ENCODE measurements around the gene TMEM212. TPM values are rescaled to one million over a fixed set of nuclear protein-coding genes. Genes with fewer than 3 reads are reported as not detected.
A peak's percentile ranks its signal among the peaks of the same experiment; 100 is the strongest.

The TMEM212 gene
- total and polyA plus RNA-seq, 2 of the 13 experiments (the other 11 are each of a cell fraction or from before 2014, with no cell fraction given), result not detected

GRCh38 chr3:171809861-171810628 lies 33.1 kb upstream of the TMEM212 start, which contains the start of gene PLD1 (continued):
- TF ChIP-seq HOXA3 (CRISPR knock-in tag; IDR thresholded peaks at IDR 0.05) (peak; percentile 62; the same call in 1 of the 2 replicates), FIP1L1 (IDR thresholded peaks at IDR 0.05; ENCODE audit: borderline replicate concordance, insufficient read depth, low read depth, low read length) (no peak), PITX1 (CRISPR knock-in tag; IDR thresholded peaks at IDR 0.05) (peak; percentile 62), ZNF784 (CRISPR knock-in tag; IDR thresholded peaks at IDR 0.05; ENCODE audit: borderline replicate concordance) (no peak), FUBP1 (CRISPR knock-in tag; IDR thresholded peaks at IDR 0.05; ENCODE audit: borderline replicate concordance) (no peak), MZF1 (CRISPR knock-in tag; IDR thresholded peaks at IDR 0.05; ENCODE audit: borderline replicate concordance) (no peak; the same call in 1 of the 2 replicates), TRIM24 (CRISPR knock-in tag; IDR thresholded peaks at IDR 0.05) (no peak), ATAD3A (CRISPR knock-in tag; IDR thresholded peaks at IDR 0.05) (no peak), HNF1B (CRISPR knock-in tag; IDR thresholded peaks at IDR 0.05) (no peak; the same call in 1 of the 2 replicates), SAFB2 (CRISPR knock-in tag; IDR thresholded peaks at IDR 0.05; ENCODE audit: borderline replicate concordance, low read depth) (no peak; the same call in 1 of the 2 replicates), IRF9 (CRISPR knock-in tag; IDR thresholded peaks at IDR 0.05; ENCODE audit: borderline replicate concordance) (peak; percentile 72), ZNF556 (CRISPR knock-in tag; IDR thresholded peaks at IDR 0.05; ENCODE audit: borderline replicate concordance) (peak; percentile 79; the same call in 1 of the 2 replicates), ZBTB2 (CRISPR knock-in tag; IDR thresholded peaks at IDR 0.05; ENCODE audit: low read depth) (no peak; the same call in 1 of the 2 replicates), ZNF629 (CRISPR knock-in tag; conservative IDR thresholded peaks at IDR 0.05) (0 out of 2 replicates have a peak, but pooled peaks have one; percentile 17), BATF2 (CRISPR knock-in tag; IDR thresholded peaks at IDR 0.05) (no peak), RBFOX2 (IDR thresholded peaks at IDR 0.05; ENCODE audit: low read depth, low read length) (peak; percentile 100), TFE3 (CRISPR knock-in tag; IDR thresholded peaks at IDR 0.05) (no peak; the same call in 1 of the 2 replicates), RFXAP (CRISPR knock-in tag; IDR thresholded peaks at IDR 0.05; ENCODE audit: borderline replicate concordance) (peak; percentile 74)

Measured in HepG2 (cell line).